GM12878 (cell line): Measurements from ENCODE around the gene UBASH3A. TPM values are rescaled to one million over a fixed set of nuclear protein-coding genes. Genes with fewer than 3 reads are reported as not detected.

ENCODE experiments used
- ATAC-seq: fragments of 200-7000 bp; cut with Tn5 transposase; 3 replicates; pipeline ENCODE4 v1.9.1; 2020; ENCODE audit warnings: mild to moderate bottlenecking, moderate library complexity
- BruUV-seq: library from RNA; stranded (reverse); fragments of 400-500 nt; replicated peaks from 2 replicates; lab custom pipeline; 2021; lab: Mats Ljungman, UMichigan
- CTCF ChIA-PET: fragments of 300-600 bp; sonication (Branson Sonifier 250); formaldehyde crosslinking; extraction: SDS; loops from one replicate; lab custom pipeline; 2021; ENCODE audit warnings: inconsistent platforms; lab: Yijun Ruan, JAX
- POLR2A ChIA-PET: fragments of 350-600 bp; formaldehyde crosslinking; extraction: SDS; loops from one replicate; lab custom pipeline; 2021; ENCODE audit warnings: inconsistent platforms; lab: Charles Lee
- RAD21 ChIA-PET: fragments of 300-600 bp; sonication (Branson Sonifier 250); formaldehyde crosslinking; loops from one replicate; lab custom pipeline; 2023; ENCODE audit warnings: antibody characterized with exemption; ENCODE audit not compliant: unreplicated experiment; lab: Charles Lee
- SMC1A ChIA-PET: fragments of 300-600 bp; sonication (Branson Sonifier 250); formaldehyde crosslinking; loops from one replicate; lab custom pipeline; 2023; ENCODE audit not compliant: unreplicated experiment, uncharacterized antibody; lab: Charles Lee
- DNase-seq: peaks from one replicate; pipeline ENCODE4 v3.0.0-alpha.2; 2011; ENCODE audit warnings: low read depth, low spot score
- FAIRE-seq: peaks from 3 replicates; lab custom pipeline; 2011; peaks lifted over from hg19 to GRCh38; lab: Jason Lieb, UNC
- H2AFZ ChIP-seq: 2 replicates; pipeline ENCODE4 v1.6.0; 2011; ENCODE audit warnings: low read depth, low read length, control low read depth; ENCODE audit not compliant: control insufficient read depth
- H3K27ac ChIP-seq: 2 replicates; pipeline ENCODE4 v1.5.1; 2011; ENCODE audit warnings: control low read depth; ENCODE audit not compliant: control insufficient read depth, insufficient read depth
- H3K27me3 ChIP-seq, 2 experiments: replicated peaks in 1 of 2; 2 replicates each; pipeline versions ENCODE4 v1.6.0 to v1.6.1; 2011; ENCODE audit warnings: low read length in 1 of 2; ENCODE audit not compliant: control insufficient read depth in 2 of 2, insufficient read depth in 2 of 2
- H3K36me3 ChIP-seq, 2 experiments: 2 replicates each; pipeline ENCODE4 v1.5.1; 2011; ENCODE audit warnings: low read length in 1 of 2; ENCODE audit not compliant: control insufficient read depth in 2 of 2, insufficient read depth in 2 of 2
- H3K4me1 ChIP-seq: 2 replicates; pipeline ENCODE4 v1.6.1; 2011; ENCODE audit warnings: mild to moderate bottlenecking, low read length, moderate library complexity, mixed read lengths; ENCODE audit not compliant: control insufficient read depth, insufficient read depth
- H3K4me2 ChIP-seq: 2 replicates; pipeline ENCODE4 v1.6.0; 2011; ENCODE audit warnings: control low read depth; ENCODE audit not compliant: control insufficient read depth, insufficient read depth
- H3K4me3 ChIP-seq: fragments of 200-600 bp; sonication (generic); 2 replicates; pipeline ENCODE4 v1.5.1; 2016
- H3K79me2 ChIP-seq: 2 replicates; pipeline ENCODE4 v1.6.0; 2011; ENCODE audit warnings: low read length; ENCODE audit not compliant: control insufficient read depth, insufficient read depth
- H3K9ac ChIP-seq: 2 replicates; pipeline ENCODE4 v1.8.0; 2011; ENCODE audit warnings: low read length, control low read depth, mixed read lengths; ENCODE audit not compliant: control insufficient read depth, insufficient read depth
- H3K9me3 ChIP-seq: replicated peaks from 3 replicates; pipeline ENCODE4 v1.5.1; 2011; ENCODE audit warnings: mild to moderate bottlenecking, low read length; ENCODE audit not compliant: control insufficient read depth, insufficient read depth
- H4K20me1 ChIP-seq: 2 replicates; pipeline ENCODE4 v1.6.0; 2011; ENCODE audit not compliant: control insufficient read depth, insufficient read depth
- BACH1 ChIP-seq: fragments of 450-650 bp; IDR thresholded peaks from 2 replicates; pipeline ENCODE4 v1.6.1; 2017; ENCODE audit warnings: mild to moderate bottlenecking, borderline replicate concordance
- FOXK2 ChIP-seq: fragments of 450-650 bp; IDR thresholded peaks from 2 replicates; pipeline ENCODE4 v1.6.1; 2017; ENCODE audit warnings: mild to moderate bottlenecking, moderate library complexity
- GABPA ChIP-seq: IDR thresholded peaks from 2 replicates; pipeline ENCODE4 v1.6.1; 2014; ENCODE audit warnings: antibody characterized with exemption, low read depth, mild to moderate bottlenecking, inconsistent platforms
- HCFC1 ChIP-seq: fragments of 150-350 bp; IDR thresholded peaks from 2 replicates; pipeline ENCODE4 v1.6.1; 2014; ENCODE audit warnings: low read length
- IKZF2 ChIP-seq, 2 experiments: fragments of 450-650 bp; IDR thresholded peaks; 2 replicates each; pipeline ENCODE4 v1.6.1; 2017; ENCODE audit warnings: mild to moderate bottlenecking in 2 of 2, moderate library complexity in 2 of 2
- IRF4 ChIP-seq: IDR thresholded peaks from 2 replicates; pipeline ENCODE4 v1.6.1; 2011; ENCODE audit warnings: low read depth, low read length
- JUND ChIP-seq: IDR thresholded peaks from 2 replicates; pipeline ENCODE4 v1.6.1; 2012; ENCODE audit warnings: low read depth, mild to moderate bottlenecking, low read length, improper control_type of control experiment, moderate library complexity
- MTA3 ChIP-seq: IDR thresholded peaks from 2 replicates; pipeline ENCODE4 v1.6.1; 2012; ENCODE audit warnings: low read length, inconsistent platforms, borderline replicate concordance
- NFXL1 ChIP-seq: fragments of 450-650 bp; IDR thresholded peaks from 2 replicates; pipeline ENCODE4 v1.6.1; 2017; ENCODE audit warnings: antibody characterized with exemption, mild to moderate bottlenecking, borderline replicate concordance
- PAX5 ChIP-seq: IDR thresholded peaks from 2 replicates; pipeline ENCODE4 v1.6.1; 2011; ENCODE audit warnings: low read depth, low read length, borderline replicate concordance
- RELA ChIP-seq: fragments of 450-650 bp; IDR thresholded peaks from 2 replicates; pipeline ENCODE4 v1.8.0; 2014; ENCODE audit warnings: borderline replicate concordance; ENCODE audit not compliant: partially characterized antibody
- SUZ12 ChIP-seq: fragments of 200-600 bp; sonication (generic); IDR thresholded peaks from one replicate; pipeline ENCODE4 v1.6.1; 2018; ENCODE audit warnings: antibody characterized with exemption, mild to moderate bottlenecking; ENCODE audit not compliant: unreplicated experiment
- TAF1 ChIP-seq: IDR thresholded peaks from 2 replicates; pipeline ENCODE4 v1.6.1; 2011; ENCODE audit warnings: mild to moderate bottlenecking, low read depth, low read length, borderline replicate concordance
- YBX1 ChIP-seq: fragments of 450-650 bp; IDR thresholded peaks from 2 replicates; pipeline ENCODE4 v1.6.1; 2016; ENCODE audit warnings: antibody characterized with exemption
- ZNF622 ChIP-seq: fragments of 450-650 bp; IDR thresholded peaks from 2 replicates; pipeline ENCODE4 v1.6.1; 2017; ENCODE audit warnings: mild to moderate bottlenecking, inconsistent platforms
- WGBS: methylation state at CpG from one replicate; pipeline ENCODE4 v1.1.6; 2016; ENCODE audit warnings: low lambda C conversion rate; ENCODE audit not compliant: insufficient replicate concordance, insufficient coverage; ENCODE audit errors: missing lambda C conversion rate; 5-methylcytosine and 5-hydroxymethylcytosine counted together
- in situ Hi-C: fragments of 300-500 bp; cut with MboI; formaldehyde crosslinking; loops from 9 replicates; pipeline ENCODE4 v1.14.3; 2018; ENCODE audit warnings: mixed read lengths
- intact Hi-C: fragments of 100-400 bp; cut with micrococcal nuclease; formaldehyde crosslinking; loops from one replicate; pipeline ENCODE4 v1.14.2; 2022; ENCODE audit not compliant: unreplicated experiment
- polyA plus RNA-seq, 11 experiments: library from polyadenylated mRNA; depleted of rRNA in 4 of 11; unstranded in 6 of 11; stranded (reverse) in 5 of 11; fragments of >200 nt; fragmentation: Nextera tagmentation in 4 of 11; fragmentation: Illumina TruSeq in 1 of 11; extraction: Ambion mirVana in 4 of 11; extraction: Trizol in 1 of 11; gene quantifications; 1 replicate in 1 of 11; 2 replicates in 10 of 11; pipeline versions ENCODE4 v1.2.1 to v1.2.3, GENCODE V29; 2011 to 2016; ENCODE audit warnings: inconsistent platforms in 2 of 11, missing spikeins in 2 of 11, low read depth in 1 of 11
- total RNA-seq, 4 experiments: library from RNA; depleted of rRNA in 3 of 4; stranded (reverse); fragments of >200 nt in 3 of 4; fragmentation: Illumina TruSeq in 1 of 4; extraction: Trizol in 1 of 4; gene quantifications; 2 replicates each; pipeline versions ENCODE4 v1.2.1 to v1.2.3, GENCODE V29; 2013 to 2021
- TF ChIP-seq, protein P1 (sequence below): IDR thresholded peaks from 2 replicates; pipeline ENCODE4 v1.6.1; 2011; ENCODE audit warnings: borderline replicate concordance, low read depth, mild to moderate bottlenecking, moderate library complexity, low read length; ENCODE audit not compliant: insufficient read depth, poor library complexity, severe bottlenecking
- TF ChIP-seq, protein P2 (sequence below): fragments of 450-650 bp; IDR thresholded peaks from 2 replicates; pipeline ENCODE4 v1.6.1; 2017; ENCODE audit warnings: mild to moderate bottlenecking
- TF ChIP-seq, protein P3 (sequence below): IDR thresholded peaks from 2 replicates; pipeline ENCODE4 v1.6.1; 2012; ENCODE audit warnings: low read depth, low read length, improper control_type of control experiment
- TF ChIP-seq, protein P4 (sequence below): IDR thresholded peaks from 2 replicates; pipeline ENCODE4 v1.6.1; 2011; ENCODE audit warnings: mild to moderate bottlenecking, low read depth, low read length, moderate library complexity; ENCODE audit not compliant: insufficient replicate concordance

UBASH3A gene
- total and polyA plus RNA-seq, 10 of the 15 experiments (the other 5 are each of a cell fraction or from before 2014, with no cell fraction given): 0.04 to 0.39 (median 0.23) TPM; not detected in 1

DNA sequence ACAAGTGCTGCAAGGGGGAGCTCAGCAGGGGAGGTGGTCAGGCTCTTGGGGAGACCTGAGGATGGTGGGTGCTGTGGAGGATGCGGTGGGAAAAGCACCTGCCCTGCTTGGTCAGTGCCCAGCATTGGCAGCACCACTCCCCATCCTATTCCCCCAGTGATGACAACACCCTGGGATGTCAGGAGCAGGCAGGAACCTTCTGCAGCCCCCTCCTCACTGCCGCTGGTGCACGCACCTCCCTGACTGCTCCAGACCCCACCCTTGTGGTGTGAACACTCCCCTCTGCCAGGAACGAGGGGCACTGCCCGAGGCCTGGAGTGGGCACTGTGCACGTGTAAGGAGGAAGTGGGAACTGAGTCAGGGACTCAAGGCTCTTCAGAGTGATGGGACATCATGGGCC is 20.4 kb upstream of the UBASH3A start:
- DNase-seq (no peak), FAIRE-seq (no peak), ATAC-seq (no peak)
- ChIA-PET CTCF (interaction anchor here (0.8 to 1.6 kb wide), 2 partner anchors 10 to 67 kb away, joined by 3 to 5 read pairs; no protein-coding TSS in a partner anchor), POLR2A (no interaction called here), RAD21 (interaction anchor here (0.5 to 0.8 kb wide), 2 partner anchors 17 to 740 kb away, joined by 4 to 5 read pairs; no protein-coding TSS in a partner anchor), SMC1A (interaction anchor here (4.7 kb wide), 1 partner anchor 9 kb away, joined by 19 read pairs; no protein-coding TSS in a partner anchor)
- intact Hi-C loops (no loop called here), in situ Hi-C loops (no loop called here)
- Histone ChIP-seq H4K20me1 (no peaks in the 10 kb centered on the region), H2AFZ (no peak overlapping the region), H3K9ac (no peak overlapping the region), H3K27me3 (no peaks in the 10 kb centered on the region), H3K4me1 (peaks cover 14% of the 10 kb centered on the region), H3K36me3 (no peaks in the 10 kb centered on the region), H3K4me3 (no peak overlapping the region), H3K4me2 (no peak overlapping the region), H3K79me2 (no peaks in the 10 kb centered on the region), H3K9me3 (peaks cover 6% of the 10 kb centered on the region; the same call in 2 of the 3 replicates), H3K27ac (no peak overlapping the region)
- BruUV-seq: no TSS peak
- 54% methylated on average over 6 of the region's 6 CpGs for WGBS
- TF ChIP-seq, protein P1, sequence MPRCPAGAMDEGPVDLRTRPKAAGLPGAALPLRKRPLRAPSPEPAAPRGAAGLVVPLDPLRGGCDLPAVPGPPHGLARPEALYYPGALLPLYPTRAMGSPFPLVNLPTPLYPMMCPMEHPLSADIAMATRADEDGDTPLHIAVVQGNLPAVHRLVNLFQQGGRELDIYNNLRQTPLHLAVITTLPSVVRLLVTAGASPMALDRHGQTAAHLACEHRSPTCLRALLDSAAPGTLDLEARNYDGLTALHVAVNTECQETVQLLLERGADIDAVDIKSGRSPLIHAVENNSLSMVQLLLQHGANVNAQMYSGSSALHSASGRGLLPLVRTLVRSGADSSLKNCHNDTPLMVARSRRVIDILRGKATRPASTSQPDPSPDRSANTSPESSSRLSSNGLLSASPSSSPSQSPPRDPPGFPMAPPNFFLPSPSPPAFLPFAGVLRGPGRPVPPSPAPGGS: no peak
- no peak for TF ChIP-seq PAX5
- no peak for TF ChIP-seq GABPA
- TF ChIP-seq, protein P2, sequence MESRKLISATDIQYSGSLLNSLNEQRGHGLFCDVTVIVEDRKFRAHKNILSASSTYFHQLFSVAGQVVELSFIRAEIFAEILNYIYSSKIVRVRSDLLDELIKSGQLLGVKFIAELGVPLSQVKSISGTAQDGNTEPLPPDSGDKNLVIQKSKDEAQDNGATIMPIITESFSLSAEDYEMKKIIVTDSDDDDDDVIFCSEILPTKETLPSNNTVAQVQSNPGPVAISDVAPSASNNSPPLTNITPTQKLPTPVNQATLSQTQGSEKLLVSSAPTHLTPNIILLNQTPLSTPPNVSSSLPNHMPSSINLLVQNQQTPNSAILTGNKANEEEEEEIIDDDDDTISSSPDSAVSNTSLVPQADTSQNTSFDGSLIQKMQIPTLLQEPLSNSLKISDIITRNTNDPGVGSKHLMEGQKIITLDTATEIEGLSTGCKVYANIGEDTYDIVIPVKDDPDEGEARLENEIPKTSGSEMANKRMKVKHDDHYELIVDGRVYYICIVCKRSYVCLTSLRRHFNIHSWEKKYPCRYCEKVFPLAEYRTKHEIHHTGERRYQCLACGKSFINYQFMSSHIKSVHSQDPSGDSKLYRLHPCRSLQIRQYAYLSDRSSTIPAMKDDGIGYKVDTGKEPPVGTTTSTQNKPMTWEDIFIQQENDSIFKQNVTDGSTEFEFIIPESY: no peak
- TF ChIP-seq MTA3: no peak
- TF ChIP-seq FOXK2: no peak
- TF ChIP-seq NFXL1: no peak
- no peak for TF ChIP-seq JUND
- no peak for TF ChIP-seq RELA
- TF ChIP-seq BACH1: no peak
- TF ChIP-seq YBX1: no peak
- no peak for TF ChIP-seq SUZ12
- TF ChIP-seq, protein P3, sequence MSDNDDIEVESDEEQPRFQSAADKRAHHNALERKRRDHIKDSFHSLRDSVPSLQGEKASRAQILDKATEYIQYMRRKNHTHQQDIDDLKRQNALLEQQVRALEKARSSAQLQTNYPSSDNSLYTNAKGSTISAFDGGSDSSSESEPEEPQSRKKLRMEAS: no peak
- no peak for TF ChIP-seq TAF1
- no peak for TF ChIP-seq IKZF2 (IDR thresholded peaks at IDR 0.05)
- no peak for TF ChIP-seq ZNF622
- no peak for TF ChIP-seq HCFC1
- TF ChIP-seq, protein P4, sequence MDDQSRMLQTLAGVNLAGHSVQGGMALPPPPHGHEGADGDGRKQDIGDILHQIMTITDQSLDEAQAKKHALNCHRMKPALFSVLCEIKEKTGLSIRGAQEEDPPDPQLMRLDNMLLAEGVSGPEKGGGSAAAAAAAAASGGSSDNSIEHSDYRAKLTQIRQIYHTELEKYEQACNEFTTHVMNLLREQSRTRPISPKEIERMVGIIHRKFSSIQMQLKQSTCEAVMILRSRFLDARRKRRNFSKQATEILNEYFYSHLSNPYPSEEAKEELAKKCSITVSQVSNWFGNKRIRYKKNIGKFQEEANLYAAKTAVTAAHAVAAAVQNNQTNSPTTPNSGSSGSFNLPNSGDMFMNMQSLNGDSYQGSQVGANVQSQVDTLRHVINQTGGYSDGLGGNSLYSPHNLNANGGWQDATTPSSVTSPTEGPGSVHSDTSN: no peak
- TF ChIP-seq IRF4: no peak
